PC-3 (cell line): Measurements from ENCODE around the gene ZMIZ2. TPM values are rescaled to one million over a fixed set of nuclear protein-coding genes. Genes with fewer than 3 reads are reported as not detected.

ENCODE experiments used
- ATAC-seq: fragments of 200-7000 bp; cut with Tn5 transposase; 2 replicates; pipeline ENCODE4 v1.9.1; 2020; ENCODE audit warnings: mild to moderate bottlenecking, moderate library complexity
- BruUV-seq: library from RNA; stranded (reverse); fragments of 400-500 nt; replicated peaks from 2 replicates; lab custom pipeline; 2021; lab: Mats Ljungman, UMichigan
- CTCF ChIA-PET: fragments of 300-600 bp; sonication (Branson Sonifier 250); formaldehyde crosslinking; loops from one replicate; lab custom pipeline; 2022; ENCODE audit warnings: antibody characterized with exemption; lab: Charles Lee
- POLR2A ChIA-PET: fragments of 300-600 bp; sonication (Branson Sonifier 250); formaldehyde crosslinking; loops from one replicate; lab custom pipeline; 2022; ENCODE audit warnings: antibody characterized with exemption; ENCODE audit not compliant: unreplicated experiment; lab: Charles Lee
- DNase-seq: peaks from one replicate; pipeline ENCODE4 v3.0.0-alpha.2; 2015
- H2AFZ ChIP-seq: fragments of 300-600 bp; sonication (generic); 2 replicates; pipeline ENCODE4 v1.6.0; 2016; ENCODE audit warnings: antibody characterized with exemption, low read length
- H3F3A ChIP-seq: fragments of 300-600 bp; sonication (generic); one replicate; pipeline ENCODE4 v1.6.0; 2017; ENCODE audit warnings: antibody characterized with exemption, low read length, control low read depth, mild to moderate bottlenecking; ENCODE audit not compliant: unreplicated experiment
- H3K27ac ChIP-seq: fragments of 300-600 bp; sonication (generic); 2 replicates; pipeline ENCODE4 v1.5.1; 2016; ENCODE audit warnings: mild to moderate bottlenecking, low read length
- H3K27me3 ChIP-seq: fragments of 300-600 bp; sonication (generic); 2 replicates; pipeline ENCODE4 v1.6.1; 2016; ENCODE audit warnings: low read length, mixed read lengths
- H3K36me3 ChIP-seq: fragments of 300-600 bp; sonication (generic); 2 replicates; pipeline ENCODE4 v1.6.1; 2016; ENCODE audit warnings: low read depth, mixed run types, low read length, mixed read lengths
- H3K4me1 ChIP-seq: fragments of 300-600 bp; sonication (generic); 2 replicates; pipeline ENCODE4 v1.5.1; 2016; ENCODE audit warnings: low read length; ENCODE audit not compliant: insufficient read depth
- H3K4me2 ChIP-seq: fragments of 300-600 bp; sonication (generic); 2 replicates; pipeline ENCODE4 v1.6.0; 2016; ENCODE audit warnings: low read length
- H3K4me3 ChIP-seq: fragments of 300-600 bp; sonication (generic); 2 replicates; pipeline ENCODE4 v1.5.1; 2016; ENCODE audit warnings: mild to moderate bottlenecking, low read length, mixed read lengths
- H3K79me2 ChIP-seq: fragments of 300-600 bp; sonication (generic); 2 replicates; pipeline ENCODE4 v1.6.1; 2017; ENCODE audit warnings: low read length, mixed read lengths
- H3K9ac ChIP-seq: fragments of 300-600 bp; sonication (generic); 2 replicates; pipeline ENCODE4 v1.6.0; 2016; ENCODE audit warnings: mild to moderate bottlenecking, low read length
- H3K9me2 ChIP-seq: fragments of 300-600 bp; sonication (generic); replicated peaks from 2 replicates; pipeline ENCODE4 v1.6.1; 2016; ENCODE audit warnings: mixed run types, low read length, mixed read lengths
- H3K9me3 ChIP-seq: fragments of 300-600 bp; sonication (generic); 2 replicates; pipeline ENCODE4 v1.6.1; 2016; ENCODE audit warnings: low read length, mixed read lengths
- H4K20me1 ChIP-seq: fragments of 300-600 bp; sonication (generic); 2 replicates; pipeline ENCODE4 v1.6.1; 2016; ENCODE audit warnings: low read length, mixed read lengths
- EZH2 ChIP-seq: fragments of 300-600 bp; sonication (generic); IDR thresholded peaks from one replicate; pipeline ENCODE4 v1.6.1; 2017; ENCODE audit warnings: antibody characterized with exemption, mild to moderate bottlenecking, low read length; ENCODE audit not compliant: unreplicated experiment
- EZH2phosphoT487 ChIP-seq: fragments of 300-600 bp; sonication (generic); IDR thresholded peaks from 2 replicates; pipeline ENCODE4 v1.6.1; 2018; ENCODE audit warnings: mild to moderate bottlenecking, antibody characterized with exemption, low read length, borderline replicate concordance
- intact Hi-C: fragments of 100-400 bp; cut with micrococcal nuclease; formaldehyde crosslinking; loops from 2 replicates; pipeline ENCODE4 v1.9.0; 2023
- total RNA-seq: library from RNA; depleted of rRNA; stranded (reverse); fragments of >200 nt; gene quantifications from 2 replicates; pipeline ENCODE4 v1.2.3, GENCODE V29; 2014
- TF ChIP-seq, protein P1 (sequence below): fragments of 300-600 bp; sonication (generic); conservative IDR thresholded peaks from 2 replicates; pipeline ENCODE4 v1.5.1; 2017; ENCODE audit warnings: antibody characterized with exemption, low read depth, mild to moderate bottlenecking, low read length

The ZMIZ2 gene
- total RNA-seq, 1 experiment from 2014 or later, result 18.3 TPM

DNA sequence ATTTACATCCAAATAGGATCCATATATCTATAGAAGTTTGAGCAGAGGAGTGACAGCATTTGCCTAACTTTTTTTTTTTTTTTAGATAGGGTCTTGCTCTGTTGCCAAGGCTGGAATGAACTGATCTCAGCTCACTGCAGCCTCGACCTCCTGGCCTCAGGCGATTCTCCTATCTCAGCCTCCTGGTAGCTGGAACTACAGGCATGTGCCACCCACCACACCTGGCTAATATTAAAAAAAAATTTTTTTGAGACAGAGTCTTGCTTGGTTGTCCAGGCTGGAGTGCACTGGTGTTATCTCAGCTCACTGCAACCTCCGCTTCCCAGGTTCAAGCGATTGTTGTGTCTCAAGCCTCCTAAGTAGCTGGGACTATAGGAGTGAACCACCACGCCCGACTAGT is 62.9 kb downstream of the ZMIZ2 start:
- Histone ChIP-seq H4K20me1 (no peaks in the 10 kb centered on the region), H3K9me3 (no peaks in the 10 kb centered on the region), H3K4me2 (no peak overlapping the region), H3K4me3 (no peak overlapping the region), H3K9ac (no peak overlapping the region), H3F3A (no peaks in the 10 kb centered on the region), H3K4me1 (peaks cover 7% of the 10 kb centered on the region; the same call in 1 of the 2 replicates), H2AFZ (no peak overlapping the region), H3K79me2 (no peaks in the 10 kb centered on the region), H3K36me3 (no peaks in the 10 kb centered on the region), H3K27ac (no peak overlapping the region), H3K27me3 (no peaks in the 10 kb centered on the region), H3K9me2 (no peaks in the 10 kb centered on the region)
- ChIA-PET CTCF (no interaction called here), POLR2A (no interaction called here)
- TF ChIP-seq, protein P1, sequence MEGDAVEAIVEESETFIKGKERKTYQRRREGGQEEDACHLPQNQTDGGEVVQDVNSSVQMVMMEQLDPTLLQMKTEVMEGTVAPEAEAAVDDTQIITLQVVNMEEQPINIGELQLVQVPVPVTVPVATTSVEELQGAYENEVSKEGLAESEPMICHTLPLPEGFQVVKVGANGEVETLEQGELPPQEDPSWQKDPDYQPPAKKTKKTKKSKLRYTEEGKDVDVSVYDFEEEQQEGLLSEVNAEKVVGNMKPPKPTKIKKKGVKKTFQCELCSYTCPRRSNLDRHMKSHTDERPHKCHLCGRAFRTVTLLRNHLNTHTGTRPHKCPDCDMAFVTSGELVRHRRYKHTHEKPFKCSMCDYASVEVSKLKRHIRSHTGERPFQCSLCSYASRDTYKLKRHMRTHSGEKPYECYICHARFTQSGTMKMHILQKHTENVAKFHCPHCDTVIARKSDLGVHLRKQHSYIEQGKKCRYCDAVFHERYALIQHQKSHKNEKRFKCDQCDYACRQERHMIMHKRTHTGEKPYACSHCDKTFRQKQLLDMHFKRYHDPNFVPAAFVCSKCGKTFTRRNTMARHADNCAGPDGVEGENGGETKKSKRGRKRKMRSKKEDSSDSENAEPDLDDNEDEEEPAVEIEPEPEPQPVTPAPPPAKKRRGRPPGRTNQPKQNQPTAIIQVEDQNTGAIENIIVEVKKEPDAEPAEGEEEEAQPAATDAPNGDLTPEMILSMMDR, result no peak
- TF ChIP-seq EZH2phosphoT487, result no peak
- TF ChIP-seq EZH2, result no peak
- intact Hi-C loops, result no loop called here
- no peak for ATAC-seq
- DNase-seq, result no peak
- no TSS peak for BruUV-seq

DNA sequence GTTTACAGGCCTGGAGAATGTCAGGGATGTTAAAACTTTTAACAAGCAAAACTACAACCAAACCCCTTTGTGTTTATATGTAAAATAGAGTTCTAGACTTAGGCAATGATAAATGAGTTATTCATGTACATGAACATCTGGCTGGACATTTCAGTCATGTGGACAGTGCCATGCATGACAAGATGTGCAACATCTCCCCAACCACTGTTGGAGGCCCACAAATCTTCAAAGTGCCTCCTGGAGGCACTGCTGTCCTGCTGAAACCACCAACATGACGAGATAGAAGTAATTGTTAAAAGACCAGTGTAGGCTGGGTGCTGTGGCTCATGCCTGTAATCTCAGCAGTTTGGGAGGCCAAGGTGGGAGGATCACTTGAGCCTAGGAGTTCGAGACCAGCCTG is 66.3 kb downstream of the ZMIZ2 start:
- ATAC-seq (peak; percentile 11; the same call in 1 of the 2 replicates), DNase-seq (no peak)
- no TSS peak for BruUV-seq
- no peak overlapping the region for H2AFZ ChIP-seq
- peaks cover 7% of the 10 kb centered on the region; the same call in 1 of the 2 replicates for H3K4me1 ChIP-seq
- no peak overlapping the region for H3K27ac ChIP-seq
- no peak overlapping the region for H3K4me3 ChIP-seq
- H3K9me2 ChIP-seq, result no peaks in the 10 kb centered on the region
- H3K79me2 ChIP-seq, result no peaks in the 10 kb centered on the region
- no peak overlapping the region for H3K4me2 ChIP-seq
- ChIA-PET POLR2A (no interaction called here), CTCF (no interaction called here)
- intact Hi-C loops, result no loop called here
- no peak for TF ChIP-seq EZH2phosphoT487
- no peak for TF ChIP-seq EZH2
- TF ChIP-seq, protein P1, result no peak
- no peaks in the 10 kb centered on the region for H3F3A ChIP-seq
- no peak overlapping the region for H3K9ac ChIP-seq
- no peaks in the 10 kb centered on the region for H3K36me3 ChIP-seq
- H4K20me1 ChIP-seq, result no peaks in the 10 kb centered on the region
- no peaks in the 10 kb centered on the region for H3K9me3 ChIP-seq
- H3K27me3 ChIP-seq, result no peaks in the 10 kb centered on the region

DNA sequence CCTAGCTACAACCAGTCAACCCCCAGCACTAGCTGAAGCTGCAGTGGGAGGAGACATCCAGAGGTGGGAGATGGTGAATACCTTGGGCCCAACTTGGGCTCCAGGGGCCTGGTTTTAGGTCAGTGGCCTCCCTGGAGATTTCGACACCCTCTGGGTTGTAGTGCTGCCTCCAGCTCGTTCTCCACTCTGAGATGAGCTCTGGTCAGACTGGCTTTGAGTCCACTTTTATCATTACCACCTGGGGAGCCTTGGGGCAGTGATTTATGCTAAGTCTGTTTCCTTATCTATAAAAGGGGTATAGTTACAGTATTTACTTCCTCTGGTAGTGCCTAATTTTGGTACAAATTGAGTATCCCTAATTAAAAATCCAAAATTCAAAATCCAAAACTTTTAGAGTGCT is 70.6 kb downstream of the ZMIZ2 start:
- no TSS peak for BruUV-seq

More for the DNA sequence above, 70.6 kb downstream of the ZMIZ2 start:
- no peak overlapping the region for H3K4me3 ChIP-seq
- intact Hi-C loops, result no loop called here
- no peaks in the 10 kb centered on the region for H3K79me2 ChIP-seq
- no peak overlapping the region for H3K27ac ChIP-seq
- H2AFZ ChIP-seq, result no peak overlapping the region
- ATAC-seq (no peak), DNase-seq (no peak)
- no peaks in the 10 kb centered on the region for H3K27me3 ChIP-seq
- no peak overlapping the region for H3K9ac ChIP-seq
- no peak overlapping the region for H3K4me2 ChIP-seq
- H4K20me1 ChIP-seq, result no peaks in the 10 kb centered on the region
- no peaks in the 10 kb centered on the region for H3K9me2 ChIP-seq
- H3K36me3 ChIP-seq, result no peaks in the 10 kb centered on the region
- ChIA-PET CTCF (interaction anchor here (0.5 kb wide), 1 partner anchor 180 kb away, joined by 6 read pairs; no protein-coding TSS in a partner anchor), POLR2A (interaction anchor here (0.5 kb wide), 1 partner anchor 50 kb away, joined by 4 read pairs; no protein-coding TSS in a partner anchor)
- H3K9me3 ChIP-seq, result no peaks in the 10 kb centered on the region
- no peaks in the 10 kb centered on the region for H3K4me1 ChIP-seq
- TF ChIP-seq EZH2 (no peak), EZH2phosphoT487 (no peak)
- TF ChIP-seq, protein P1, result no peak
- H3F3A ChIP-seq, result no peaks in the 10 kb centered on the region
